HFF-Myc (cell line): Measurements from ENCODE around the gene MOB3B.

Experiments
- DNase-seq: peaks from one replicate; pipeline ENCODE4 v3.0.0-alpha.2; 2011; ENCODE audit warnings: low read depth; ENCODE audit errors: extremely low read depth
- H3K4me3 ChIP-seq: replicated peaks from 2 replicates; pipeline ENCODE4 v1.5.1; 2011; ENCODE audit warnings: low read depth, mild to moderate bottlenecking, control low read depth, low read length
- TF ChIP-seq, protein P1 (sequence below): IDR thresholded peaks from 2 replicates; pipeline ENCODE4 v1.5.1; 2012; ENCODE audit warnings: mild to moderate bottlenecking, low read depth, low read length, control low read depth; ENCODE audit errors: missing control alignments

MOB3B gene

DNA sequence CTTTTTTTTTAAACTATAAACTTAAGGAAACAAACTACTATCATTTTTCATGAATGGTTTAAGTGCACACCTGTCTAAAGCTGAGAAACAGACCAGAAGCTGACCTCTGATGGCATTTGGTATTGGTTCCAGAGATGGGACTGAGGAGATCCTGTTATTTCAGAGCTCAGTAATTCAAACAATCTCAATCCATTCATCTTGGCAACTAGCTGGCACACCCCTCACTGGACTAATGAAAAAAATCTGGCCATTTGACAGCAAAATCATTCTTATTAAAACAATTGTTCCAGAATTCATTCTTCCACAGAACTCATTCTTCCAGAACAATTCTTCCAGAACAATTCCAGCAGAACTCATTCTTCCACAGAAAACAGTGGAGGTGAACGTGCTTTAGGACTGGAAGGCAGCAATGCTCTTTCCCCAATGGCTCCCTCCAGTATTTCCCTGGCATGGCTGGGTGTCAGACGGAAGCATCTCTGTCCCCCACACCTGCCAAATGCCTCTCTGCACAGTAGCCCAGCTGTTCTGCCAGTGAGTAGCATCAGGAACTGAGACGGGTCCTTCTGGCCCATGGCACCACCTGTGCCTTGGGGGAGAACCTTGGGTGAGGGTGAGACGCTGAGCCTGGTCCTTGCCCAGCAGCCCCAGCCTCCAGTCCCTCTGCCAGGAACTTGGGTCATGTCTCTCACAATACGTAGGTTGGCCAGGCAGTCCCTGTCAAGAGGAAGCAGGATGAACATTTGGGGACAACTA lies 145.2 kb downstream of the MOB3B start:
- TF ChIP-seq, protein P1, sequence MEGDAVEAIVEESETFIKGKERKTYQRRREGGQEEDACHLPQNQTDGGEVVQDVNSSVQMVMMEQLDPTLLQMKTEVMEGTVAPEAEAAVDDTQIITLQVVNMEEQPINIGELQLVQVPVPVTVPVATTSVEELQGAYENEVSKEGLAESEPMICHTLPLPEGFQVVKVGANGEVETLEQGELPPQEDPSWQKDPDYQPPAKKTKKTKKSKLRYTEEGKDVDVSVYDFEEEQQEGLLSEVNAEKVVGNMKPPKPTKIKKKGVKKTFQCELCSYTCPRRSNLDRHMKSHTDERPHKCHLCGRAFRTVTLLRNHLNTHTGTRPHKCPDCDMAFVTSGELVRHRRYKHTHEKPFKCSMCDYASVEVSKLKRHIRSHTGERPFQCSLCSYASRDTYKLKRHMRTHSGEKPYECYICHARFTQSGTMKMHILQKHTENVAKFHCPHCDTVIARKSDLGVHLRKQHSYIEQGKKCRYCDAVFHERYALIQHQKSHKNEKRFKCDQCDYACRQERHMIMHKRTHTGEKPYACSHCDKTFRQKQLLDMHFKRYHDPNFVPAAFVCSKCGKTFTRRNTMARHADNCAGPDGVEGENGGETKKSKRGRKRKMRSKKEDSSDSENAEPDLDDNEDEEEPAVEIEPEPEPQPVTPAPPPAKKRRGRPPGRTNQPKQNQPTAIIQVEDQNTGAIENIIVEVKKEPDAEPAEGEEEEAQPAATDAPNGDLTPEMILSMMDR, result no peak
- DNase-seq, result no peak
- H3K4me3 ChIP-seq, result no peak overlapping the region

DNA sequence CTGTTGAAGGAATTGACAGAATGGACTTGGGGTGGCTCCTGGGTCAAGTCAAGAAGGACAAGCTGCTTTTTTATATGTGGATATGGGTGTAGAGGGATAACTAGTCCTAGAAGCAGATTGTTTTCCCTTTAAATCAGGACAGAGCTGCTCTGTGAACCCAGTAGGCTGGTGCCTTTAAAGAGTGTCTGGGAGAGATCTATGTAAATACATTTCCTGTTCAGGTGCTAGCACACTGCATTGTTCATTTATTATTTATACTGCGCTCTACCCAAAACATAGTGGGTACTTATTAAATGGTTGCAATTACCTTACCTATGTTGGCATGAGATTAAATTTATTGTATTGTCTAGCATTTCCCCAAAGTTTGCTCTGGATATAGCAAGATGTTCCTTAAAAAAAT lies 146.1 kb downstream of the MOB3B start:
- no peak overlapping the region for H3K4me3 ChIP-seq
- TF ChIP-seq, protein P1, result no peak
- no peak for DNase-seq

DNA sequence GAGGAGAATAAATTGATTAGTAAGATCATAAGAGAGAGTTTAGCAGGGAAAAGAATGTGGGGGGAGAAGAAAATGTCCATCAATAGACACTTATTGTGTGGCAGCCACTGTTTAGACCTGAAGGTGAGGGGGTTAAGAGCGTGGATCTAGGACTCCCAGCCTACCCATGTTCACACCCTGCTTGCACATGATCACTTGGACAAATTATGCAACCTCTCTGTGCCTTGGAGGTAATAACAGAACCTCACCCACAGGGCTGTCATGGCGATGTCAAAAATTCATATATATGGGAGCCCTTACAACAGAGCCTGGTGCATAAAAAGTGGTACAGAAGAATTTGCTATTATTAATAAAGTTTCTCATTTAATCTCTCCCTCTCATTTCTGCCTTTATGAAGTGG lies 146.6 kb downstream of the MOB3B start:
- DNase-seq, result no peak
- H3K4me3 ChIP-seq, result no peak overlapping the region
- TF ChIP-seq, protein P1, result no peak

DNA sequence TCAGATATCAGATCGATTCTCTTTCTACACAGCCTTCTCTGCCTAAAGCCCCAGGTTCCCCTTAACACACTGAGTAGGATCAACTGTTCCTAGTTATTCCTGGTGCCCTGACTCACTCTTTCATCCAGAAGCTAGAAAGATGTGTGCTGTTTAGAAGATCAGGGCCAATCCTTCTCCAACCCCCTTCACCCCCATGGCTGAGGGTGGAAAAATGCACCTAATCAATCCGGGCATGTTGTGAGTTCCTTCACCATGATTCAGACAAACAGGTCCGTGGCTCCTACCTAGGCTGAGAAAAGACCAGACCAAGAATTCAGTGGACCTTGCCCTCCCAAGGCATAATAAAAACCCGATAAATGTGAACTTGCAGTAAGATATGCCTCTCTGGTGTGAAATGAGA lies 147.3 kb downstream of the MOB3B start:
- H3K4me3 ChIP-seq, result no peak overlapping the region
- TF ChIP-seq, protein P1, result no peak
- DNase-seq, result no peak

DNA sequence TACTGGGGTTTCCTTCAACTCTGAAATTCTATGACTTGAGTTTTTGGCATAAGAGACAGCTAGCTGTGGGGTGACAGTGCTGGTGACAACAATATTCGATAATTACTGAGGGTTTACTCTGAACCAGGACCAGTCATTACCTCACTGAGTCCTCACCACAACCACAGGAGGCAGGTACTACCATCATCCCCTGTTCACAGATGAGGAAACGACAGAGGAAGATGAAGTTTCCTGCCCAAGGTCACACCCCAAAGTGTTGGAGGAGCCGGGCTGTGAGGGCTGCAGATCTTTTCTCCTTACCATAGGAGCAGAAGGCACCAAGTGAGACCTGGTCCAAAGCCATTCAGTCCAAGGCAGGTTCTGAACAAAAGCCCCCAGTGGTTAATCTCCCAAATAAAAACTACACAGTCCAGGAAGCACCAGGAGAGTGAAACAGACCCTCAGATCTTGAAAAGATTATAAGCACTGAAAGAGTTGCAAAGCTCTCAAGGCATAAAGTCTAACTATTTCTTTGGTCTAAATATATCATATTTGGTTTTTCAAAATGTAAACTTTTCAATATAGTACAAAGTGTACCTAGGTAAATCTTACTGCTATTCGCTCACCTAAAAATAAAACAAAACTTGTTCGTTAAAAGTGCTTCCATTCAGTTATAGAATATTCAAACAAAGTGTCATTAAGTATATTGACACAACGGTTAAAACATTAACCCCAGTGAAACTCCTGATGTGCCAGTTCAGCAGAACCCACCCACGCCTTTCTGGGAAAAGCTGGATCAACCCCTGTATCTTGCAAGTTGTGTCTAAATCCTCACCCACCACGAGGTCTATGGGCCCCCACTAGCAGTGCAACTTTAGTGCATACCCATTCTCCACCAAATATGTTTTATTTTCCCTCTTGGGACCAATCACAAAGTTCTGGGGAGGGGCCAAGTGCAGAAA lies 150.0 kb downstream of the MOB3B start:
- DNase-seq, result no peak
- H3K4me3 ChIP-seq, result no peak overlapping the region
- TF ChIP-seq, protein P1, result no peak

DNA sequence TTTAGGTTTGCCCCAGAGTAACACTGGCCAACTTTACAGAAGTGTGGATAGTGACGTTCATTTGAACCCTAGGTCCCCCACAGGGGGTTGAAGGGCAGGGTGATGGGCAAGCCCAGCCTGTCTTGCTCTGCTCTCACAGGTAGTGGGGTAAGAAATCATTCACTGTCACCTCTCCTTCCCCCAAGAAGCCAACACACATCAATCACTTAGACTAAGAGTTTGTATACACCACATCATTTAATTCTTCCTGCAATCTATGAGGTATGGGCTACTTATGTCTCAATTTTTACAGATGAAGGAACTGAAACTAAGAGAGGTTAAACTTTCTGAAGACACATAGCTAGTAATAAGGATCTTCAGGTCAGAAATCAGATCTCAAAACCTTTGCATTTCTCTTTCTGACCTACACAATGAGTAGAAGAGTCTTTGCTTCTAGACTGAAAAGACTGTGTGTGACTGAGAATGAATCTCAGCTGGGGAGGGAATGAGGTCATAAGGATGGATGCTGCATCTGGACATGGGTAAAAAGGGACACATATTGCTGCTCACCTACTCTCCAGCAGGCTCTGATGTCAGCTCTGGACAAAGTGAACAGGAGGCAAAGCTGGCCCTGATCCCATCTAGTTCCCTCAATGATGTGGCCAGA lies 151.7 kb downstream of the MOB3B start:
- no peak for DNase-seq
- H3K4me3 ChIP-seq, result no peak overlapping the region
- TF ChIP-seq, protein P1, result no peak
